ENCODE measurements around the gene GPR42. TPM values are rescaled to one million over a fixed set of nuclear protein-coding genes. Genes with fewer than 3 reads are reported as not detected.

GPR42 gene
- polyA plus RNA-seq, 1 donor, result not detected

Other genes with a start within 250 kb of the GPR42 start
- 2.3 TPM for gene LGI4, start 236.0 kb upstream of the GPR42 start, polyA plus RNA-seq (ENCODE audit: insufficient read length)
- 18.6 TPM for gene FXYD1, start 232.2 kb upstream of the GPR42 start, polyA plus RNA-seq (ENCODE audit: insufficient read length)
- gene FXYD7, start 227.8 kb upstream of the GPR42 start, polyA plus RNA-seq (ENCODE audit: insufficient read length), result 0.58 TPM
- gene FXYD5, start 216.3 kb upstream of the GPR42 start, polyA plus RNA-seq (ENCODE audit: insufficient read length), result 15.0 TPM
- gene FAM187B, start 142.3 kb upstream of the GPR42 start, polyA plus RNA-seq (ENCODE audit: insufficient read length), result not detected
- 46.0 TPM for gene LSR, start 122.1 kb upstream of the GPR42 start, polyA plus RNA-seq (ENCODE audit: insufficient read length)
- gene USF2, start 102.1 kb upstream of the GPR42 start, polyA plus RNA-seq (ENCODE audit: insufficient read length), result 174 TPM
- 0.53 TPM for gene HAMP, start 88.5 kb upstream of the GPR42 start, polyA plus RNA-seq (ENCODE audit: insufficient read length)
- gene MAG, start 78.9 kb upstream of the GPR42 start, polyA plus RNA-seq (ENCODE audit: insufficient read length), result 3.5 TPM
- 15.9 TPM for gene CD22, start 41.9 kb upstream of the GPR42 start, polyA plus RNA-seq (ENCODE audit: insufficient read length)
- 0.33 TPM for gene FFAR1, start 23.2 kb upstream of the GPR42 start, polyA plus RNA-seq (ENCODE audit: insufficient read length)
- 0.15 TPM for gene FFAR3, start 12.6 kb upstream of the GPR42 start, polyA plus RNA-seq (ENCODE audit: insufficient read length)
- 0.78 TPM for gene FFAR2, start 77.2 kb downstream of the GPR42 start, polyA plus RNA-seq (ENCODE audit: insufficient read length)
- gene KRTDAP, start 119.4 kb downstream of the GPR42 start, polyA plus RNA-seq (ENCODE audit: insufficient read length), result 0.52 TPM
- gene DMKN, start 142.6 kb downstream of the GPR42 start, polyA plus RNA-seq (ENCODE audit: insufficient read length), result 92.0 TPM
- not detected for gene SBSN, start 157.2 kb downstream of the GPR42 start, polyA plus RNA-seq (ENCODE audit: insufficient read length)
- gene GAPDHS, start 162.4 kb downstream of the GPR42 start, polyA plus RNA-seq (ENCODE audit: insufficient read length), result not detected
- gene TMEM147, start 174.6 kb downstream of the GPR42 start, polyA plus RNA-seq (ENCODE audit: insufficient read length), result 81.5 TPM
- not detected for gene ATP4A, start 192.6 kb downstream of the GPR42 start, polyA plus RNA-seq (ENCODE audit: insufficient read length)
- not detected for gene PMIS2, start 215.1 kb downstream of the GPR42 start, polyA plus RNA-seq (ENCODE audit: insufficient read length)
- gene HAUS5, start 241.7 kb downstream of the GPR42 start, polyA plus RNA-seq (ENCODE audit: insufficient read length), result 30.1 TPM

All from left kidney (tissue), 1 donor.